ENCODE data around the gene ZNF329. TPM values are rescaled to one million over a fixed set of nuclear protein-coding genes. Genes with fewer than 3 reads are reported as not detected.

The ZNF329 gene
- total and polyA plus RNA-seq, 2 of the 8 experiments (the other 6 are each of a cell fraction or from before 2014, with no cell fraction given), result 5.8 to 11.2 TPM

DNA sequence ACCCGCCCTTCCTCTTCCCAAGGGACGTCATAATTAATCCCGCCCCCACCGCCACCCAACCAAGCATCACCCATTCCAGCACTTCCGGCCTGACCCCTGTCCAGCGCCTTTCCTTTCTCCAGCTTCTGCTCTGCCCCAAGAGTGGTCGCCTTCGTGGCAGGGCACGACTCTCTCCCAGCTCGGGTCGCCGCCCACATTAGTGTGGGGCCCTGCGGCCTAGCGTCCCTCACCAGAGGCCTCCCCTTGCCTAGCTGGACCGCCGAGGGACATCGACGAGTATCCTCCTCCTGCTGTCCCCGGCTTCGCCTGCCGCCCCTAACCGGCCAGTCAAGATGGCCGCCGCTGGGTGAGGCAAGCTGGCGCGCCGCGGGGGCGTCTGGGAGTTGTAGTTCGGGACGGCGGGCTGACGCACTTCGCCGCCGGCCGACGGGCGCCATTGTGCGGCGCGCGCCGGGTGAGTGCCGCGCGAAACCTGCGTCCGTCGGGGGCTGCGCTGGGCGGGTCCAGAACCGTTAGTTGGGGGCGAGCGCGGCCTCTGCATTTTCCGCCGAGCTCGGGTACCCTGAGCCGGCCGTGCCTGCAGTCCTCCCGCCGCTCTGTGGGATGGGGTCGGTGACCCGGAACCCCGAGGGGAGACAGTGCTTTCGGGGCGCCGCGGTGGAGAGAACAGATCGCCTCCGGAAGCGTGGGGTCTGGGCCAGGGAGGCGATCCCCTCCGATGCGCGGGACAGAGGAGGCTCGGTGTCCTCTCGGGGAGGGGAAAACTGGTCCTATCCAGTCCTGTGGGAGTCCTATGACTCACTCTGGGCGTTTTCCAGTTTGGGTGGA lies 32.6 kb upstream of the ZNF329 start, which contains the start of gene ZNF274 (continued):
- TF ChIP-seq TEAD4 (IDR thresholded peaks at IDR 0.05; ENCODE audit: low read depth, low read length), result no peak
- no peak for TF ChIP-seq SRF (IDR thresholded peaks at IDR 0.05; ENCODE audit: low read depth, low read length)
- peak in 1 of 2 experiments; percentile 72; a peak in 2 of 4 replicates for TF ChIP-seq SIN3A (conservative IDR thresholded peaks at IDR 0.05 in 1 of 2, IDR thresholded peaks at IDR 0.05 in 1 of 2; ENCODE audit: low read depth in 1 of 2, low read length in 2 of 2)
- no peak for TF ChIP-seq NRF1 (IDR thresholded peaks at IDR 0.05; ENCODE audit: low read depth, low read length)
- TF ChIP-seq KDM5A (IDR thresholded peaks at IDR 0.05; ENCODE audit: low read length), result no peak
- TF ChIP-seq RBBP5 (IDR thresholded peaks at IDR 0.05; ENCODE audit: borderline replicate concordance, low read depth, low read length), result peak; percentile 93
- no peak for TF ChIP-seq TCF12 (IDR thresholded peaks at IDR 0.05; ENCODE audit: low read depth, low read length)
- TF ChIP-seq PHF8 (conservative IDR thresholded peaks at IDR 0.05; ENCODE audit: low read depth, low read length), result peak; percentile 100
- TF ChIP-seq JUND (IDR thresholded peaks at IDR 0.05; ENCODE audit: low read length), result peak; percentile 52; the same call in 1 of the 2 replicates
- TF ChIP-seq ZNF274 (IDR thresholded peaks at IDR 0.05; ENCODE audit: borderline replicate concordance, extremely low read depth, low read length), result no peak
- no peak for TF ChIP-seq RAD21 (IDR thresholded peaks at IDR 0.05 in 1 of 2, conservative IDR thresholded peaks at IDR 0.05 in 1 of 2; ENCODE audit: low read depth in 2 of 2, low read length in 2 of 2)
- no peak for TF ChIP-seq SP4 (IDR thresholded peaks at IDR 0.05; ENCODE audit: low read length)
- no peak for TF ChIP-seq CTBP2 (IDR thresholded peaks at IDR 0.05; ENCODE audit: borderline replicate concordance, insufficient read depth, insufficient read length, low read length)
- TF ChIP-seq POU5F1 (IDR thresholded peaks at IDR 0.05; ENCODE audit: low read depth, low read length), result no peak
- peak; percentile 83 for TF ChIP-seq CEBPB (IDR thresholded peaks at IDR 0.05; ENCODE audit: low read depth, low read length)
- TF ChIP-seq HDAC6 (IDR thresholded peaks at IDR 0.05; ENCODE audit: low read depth, low read length), result no peak
- TF ChIP-seq RNF2 (IDR thresholded peaks at IDR 0.05; ENCODE audit: borderline replicate concordance, low read depth, low read length, missing control alignments, poor library complexity, severe bottlenecking), result no peak
- no peak for TF ChIP-seq BCL11A (IDR thresholded peaks at IDR 0.05; ENCODE audit: low read depth in 2 of 2, low read length in 2 of 2)
- TF ChIP-seq, protein P1, sequence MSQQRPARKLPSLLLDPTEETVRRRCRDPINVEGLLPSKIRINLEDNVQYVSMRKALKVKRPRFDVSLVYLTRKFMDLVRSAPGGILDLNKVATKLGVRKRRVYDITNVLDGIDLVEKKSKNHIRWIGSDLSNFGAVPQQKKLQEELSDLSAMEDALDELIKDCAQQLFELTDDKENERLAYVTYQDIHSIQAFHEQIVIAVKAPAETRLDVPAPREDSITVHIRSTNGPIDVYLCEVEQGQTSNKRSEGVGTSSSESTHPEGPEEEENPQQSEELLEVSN (IDR thresholded peaks at IDR 0.05), result peak; percentile 74
- peak; percentile 100 for TF ChIP-seq YY1 (IDR thresholded peaks at IDR 0.05; ENCODE audit: low read depth, low read length)
- TF ChIP-seq NANOG (IDR thresholded peaks at IDR 0.05; ENCODE audit: insufficient read depth, low read depth, low read length, poor library complexity, severe bottlenecking), result no peak
- TF ChIP-seq, protein P2, sequence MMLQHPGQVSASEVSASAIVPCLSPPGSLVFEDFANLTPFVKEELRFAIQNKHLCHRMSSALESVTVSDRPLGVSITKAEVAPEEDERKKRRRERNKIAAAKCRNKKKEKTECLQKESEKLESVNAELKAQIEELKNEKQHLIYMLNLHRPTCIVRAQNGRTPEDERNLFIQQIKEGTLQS (IDR thresholded peaks at IDR 0.05; ENCODE audit: insufficient read depth, low read depth, low read length), result 0 out of 2 replicates have a peak, but pooled peaks have one; percentile 28
